Thymus (tissue), 11 donors: ENCODE measurements around the gene EXOC6B. TPM values are rescaled to one million over a fixed set of nuclear protein-coding genes. Genes with fewer than 3 reads are reported as not detected.

Experiments used
- DNase-seq, 9 donors: peaks; one replicate each; pipeline ENCODE4 v3.0.0-alpha.2; 2013; ENCODE audit warnings: low spot score in 9 of 9, low read depth in 6 of 9, missing footprints in 1 of 9
- H3K27ac ChIP-seq, 2 donors: one replicate each; pipeline ENCODE4 v1.5.1; 2013; ENCODE audit warnings: control low read depth in 1 of 2, low read depth in 1 of 2, low read length in 1 of 2, mild to moderate bottlenecking in 1 of 2, moderate library complexity in 1 of 2
- H3K27me3 ChIP-seq, 2 donors: one replicate each; pipeline ENCODE4 v1.5.1; 2013; ENCODE audit warnings: low read length in 1 of 2; ENCODE audit not compliant: control insufficient read depth in 2 of 2, insufficient read depth in 1 of 2
- H3K36me3 ChIP-seq, 2 donors: one replicate each; pipeline ENCODE4 v1.5.1; 2013; ENCODE audit warnings: low read length in 1 of 2, mild to moderate bottlenecking in 1 of 2, moderate library complexity in 1 of 2; ENCODE audit not compliant: control insufficient read depth in 2 of 2, insufficient read depth in 2 of 2
- H3K4me1 ChIP-seq, 2 donors: one replicate each; pipeline ENCODE4 v1.5.1; 2013; ENCODE audit warnings: low read length in 2 of 2; ENCODE audit not compliant: control insufficient read depth in 2 of 2, insufficient read depth in 2 of 2
- H3K4me3 ChIP-seq, 2 donors: one replicate each; pipeline ENCODE4 v1.5.1; 2013; ENCODE audit warnings: low read length in 2 of 2, control low read depth in 1 of 2, mild to moderate bottlenecking in 1 of 2
- H3K9me3 ChIP-seq, 2 donors: one replicate each; pipeline ENCODE4 v1.5.1; 2013; ENCODE audit warnings: low read length in 1 of 2, mild to moderate bottlenecking in 1 of 2; ENCODE audit not compliant: control insufficient read depth in 2 of 2, insufficient read depth in 1 of 2
- WGBS: extraction: QIAGEN DNeasy Blood & Tissue Kit; methylation state at CpG from one replicate; pipeline ENCODE4 v1.1.7; 2013; 5-methylcytosine and 5-hydroxymethylcytosine counted together
- polyA plus RNA-seq: library from polyadenylated mRNA; stranded (reverse); fragments of 200-250 nt; gene quantifications from one replicate; pipeline ENCODE4 v1.2.3, GENCODE V29; 2013
- total RNA-seq: library from RNA; stranded (reverse); fragments of 120-200 nt; gene quantifications from one replicate; pipeline ENCODE4 v1.2.4, GENCODE V29; 2013
- donor health status: healthy.

The EXOC6B gene
- total and polyA plus RNA-seq, 2 donors = 5.0 to 6.2 TPM

DNA sequence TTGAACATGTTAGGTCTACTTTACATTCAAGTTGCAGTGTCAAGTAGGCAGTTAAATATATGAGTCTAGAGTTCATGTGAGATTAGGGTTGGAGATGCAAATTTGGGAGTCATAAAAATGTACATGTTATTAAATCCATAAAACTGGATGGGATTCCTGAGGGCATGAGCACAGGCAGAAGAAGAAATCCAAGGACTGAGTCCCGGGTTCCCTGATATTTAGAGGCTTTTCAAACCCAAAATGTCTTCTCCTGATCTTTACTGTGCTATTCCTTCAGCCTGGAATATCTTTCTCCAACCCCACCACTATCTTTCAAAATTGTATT lies 23.3 kb upstream of the EXOC6B start:
- no peak for DNase-seq
- Histone ChIP-seq H3K27me3 (peaks cover 4 to 5% of the 10 kb centered on the region in 2 donors), H3K9me3 (no peaks in the 10 kb centered on the region), H3K36me3 (no peaks in the 10 kb centered on the region), H3K4me1 (no peaks in the 10 kb centered on the region), H3K4me3 (no peak overlapping the region), H3K27ac (no peak overlapping the region)
- 80% methylated on average over 1 of the region's 1 CpG for WGBS

DNA sequence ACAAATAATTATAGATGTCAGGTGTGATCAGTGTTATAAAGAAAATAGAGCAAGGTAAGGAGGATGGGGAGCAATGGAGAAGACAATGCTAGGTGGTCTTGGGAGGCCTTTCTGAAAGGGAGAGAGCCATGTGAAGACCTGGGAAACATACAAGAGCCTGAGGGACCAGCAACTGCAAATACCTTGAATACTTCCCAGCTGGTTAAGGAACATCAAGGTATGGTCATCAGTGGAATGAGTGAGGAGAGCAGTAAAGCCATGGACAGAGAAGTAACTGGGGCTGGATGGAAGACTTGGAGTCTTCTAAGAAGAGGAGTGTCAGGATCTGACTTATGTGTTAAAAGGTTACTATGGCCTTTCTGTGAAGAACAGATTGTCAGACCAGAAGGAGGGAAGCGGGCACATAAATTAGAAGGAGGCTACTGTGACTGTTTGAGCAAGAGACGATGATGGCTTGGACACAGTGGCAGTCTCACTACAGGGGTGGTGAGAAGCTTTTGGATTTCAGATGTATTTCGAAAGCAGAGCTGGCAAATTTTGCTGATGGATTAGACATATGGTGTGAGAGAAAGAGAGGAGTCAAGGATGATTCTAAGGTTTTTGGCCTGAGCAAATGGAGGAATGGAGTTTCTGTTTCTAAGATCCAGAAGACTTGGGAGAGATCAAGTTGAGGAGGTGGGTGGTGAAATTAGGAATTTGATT lies 22.8 kb upstream of the EXOC6B start:
- Histone ChIP-seq H3K4me1 (no peaks in the 10 kb centered on the region), H3K9me3 (no peaks in the 10 kb centered on the region), H3K27me3 (peaks cover 4 to 5% of the 10 kb centered on the region in 2 donors), H3K4me3 (no peak overlapping the region), H3K27ac (no peak overlapping the region), H3K36me3 (no peaks in the 10 kb centered on the region)
- DNase-seq = no peak
- 92% methylated on average over 3 of the region's 3 CpGs for WGBS

GRCh38 chr2:72847534-72848315 lies 21.9 kb upstream of the EXOC6B start:
- H3K4me1 ChIP-seq = no peaks in the 10 kb centered on the region
- no peak for DNase-seq
- H3K27me3 ChIP-seq = peaks cover 4 to 7% of the 10 kb centered on the region in 2 donors
- H3K36me3 ChIP-seq = no peaks in the 10 kb centered on the region
- no peak overlapping the region for H3K27ac ChIP-seq
- H3K4me3 ChIP-seq = no peak overlapping the region
- 81% methylated on average over 3 of the region's 3 CpGs for WGBS
- no peaks in the 10 kb centered on the region for H3K9me3 ChIP-seq

DNA sequence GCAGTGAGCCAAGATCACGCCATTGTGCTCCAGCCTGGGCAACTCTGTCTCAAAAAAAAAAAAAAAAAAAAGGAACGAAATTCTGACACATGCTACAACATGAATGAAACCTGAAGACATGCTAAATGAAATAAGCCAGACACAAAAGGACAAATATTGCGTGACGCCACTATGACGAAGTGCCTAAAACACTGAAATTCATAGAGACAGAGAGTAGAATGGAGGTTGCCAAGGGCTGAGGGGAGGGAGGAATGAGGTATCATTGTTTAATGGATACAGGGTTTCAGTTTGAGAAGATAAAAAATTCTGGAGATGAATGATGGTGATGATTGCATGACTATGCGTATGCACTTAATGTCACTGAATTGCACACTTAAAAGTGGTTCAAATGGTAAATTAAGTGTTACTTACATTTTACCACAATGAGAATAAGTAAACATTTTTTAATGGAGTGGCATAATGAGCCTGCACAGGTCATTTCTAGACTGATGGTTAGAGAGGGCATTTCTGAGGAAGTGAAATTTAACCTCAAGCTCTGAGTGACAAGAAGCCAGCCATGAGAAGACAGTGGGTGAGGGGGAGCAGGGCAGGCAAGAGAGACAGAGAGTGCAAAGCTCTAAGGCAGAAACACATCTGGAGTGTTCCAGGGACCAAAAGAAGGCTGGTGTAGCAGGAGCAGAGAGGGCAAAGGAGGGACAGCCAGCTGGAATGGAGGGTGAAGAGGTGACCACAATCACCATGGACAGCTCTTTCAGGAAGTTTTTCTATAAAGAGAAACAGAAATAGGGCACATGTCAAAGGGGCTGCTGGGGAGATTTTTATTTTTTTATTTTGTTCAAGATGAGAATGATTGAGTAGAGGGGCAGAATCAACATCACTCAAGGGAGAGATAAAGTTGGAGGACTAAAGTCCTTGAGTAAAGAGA lies 20.6 kb upstream of the EXOC6B start:
- no peak overlapping the region for H3K4me3 ChIP-seq
- H3K27ac ChIP-seq = no peak overlapping the region
- 85% methylated on average over 6 of the region's 6 CpGs for WGBS
- no peak for DNase-seq
- H3K27me3 ChIP-seq = peaks cover 4 to 7% of the 10 kb centered on the region in 2 donors
- no peaks in the 10 kb centered on the region for H3K36me3 ChIP-seq
- H3K4me1 ChIP-seq = no peaks in the 10 kb centered on the region
- H3K9me3 ChIP-seq = no peaks in the 10 kb centered on the region

- H3K9me3 ChIP-seq = no peaks in the 10 kb centered on the region
- 68% methylated on average over 2 of the region's 2 CpGs for WGBS
Measured at GRCh38 chr2:72843301-72843700, 17.5 kb upstream of the EXOC6B start.

GRCh38 chr2:72841462-72842125 lies 15.8 kb upstream of the EXOC6B start:
- Histone ChIP-seq H3K4me1 (no peaks in the 10 kb centered on the region), H3K36me3 (no peaks in the 10 kb centered on the region), H3K27me3 (peaks cover 0 to 2% of the 10 kb centered on the region in 2 donors), H3K27ac (no peak overlapping the region), H3K9me3 (no peaks in the 10 kb centered on the region), H3K4me3 (no peak overlapping the region)
- DNase-seq = no peak
- 90% methylated on average over 3 of the region's 3 CpGs for WGBS

More at GRCh38 chr2:72843301-72843700, 17.5 kb upstream of the EXOC6B start:
- no peak for DNase-seq
- Histone ChIP-seq H3K36me3 (no peaks in the 10 kb centered on the region), H3K4me3 (no peak overlapping the region), H3K27ac (no peak overlapping the region), H3K27me3 (peaks cover 0 to 2% of the 10 kb centered on the region in 2 donors), H3K4me1 (no peaks in the 10 kb centered on the region)

GRCh38 chr2:72840066-72840465 lies 14.2 kb upstream of the EXOC6B start:
- Histone ChIP-seq H3K36me3 (no peaks in the 10 kb centered on the region), H3K27me3 (peaks cover 0 to 2% of the 10 kb centered on the region in 2 donors), H3K4me3 (no peak overlapping the region), H3K9me3 (no peaks in the 10 kb centered on the region), H3K4me1 (no peaks in the 10 kb centered on the region), H3K27ac (no peak overlapping the region)
- 98% methylated on average over 2 of the region's 2 CpGs for WGBS
- no peak for DNase-seq

DNA sequence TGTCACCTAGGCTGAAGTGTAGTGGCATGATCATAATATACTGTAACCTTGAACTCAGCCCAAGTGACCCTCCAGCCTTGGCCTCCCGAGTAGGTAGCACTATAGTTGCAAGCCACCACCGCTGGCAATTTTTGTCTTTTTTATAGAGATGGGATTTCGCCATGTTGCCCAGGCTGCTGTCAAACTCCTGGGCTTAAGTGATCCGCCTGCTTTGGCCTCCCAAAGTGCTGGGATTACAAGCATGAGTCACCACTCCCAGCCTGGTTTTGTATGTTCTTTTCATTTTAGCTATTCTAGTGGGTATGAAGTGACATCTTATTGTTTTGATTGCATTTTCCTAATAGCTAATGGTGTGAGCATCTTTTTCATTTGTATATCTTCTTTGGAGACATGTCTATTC lies 11.3 kb upstream of the EXOC6B start:
- 83% methylated on average over 4 of the region's 4 CpGs for WGBS
- Histone ChIP-seq H3K27me3 (peaks cover 0 to 5% of the 10 kb centered on the region in 2 donors), H3K4me3 (no peak overlapping the region), H3K27ac (no peak overlapping the region), H3K9me3 (no peaks in the 10 kb centered on the region), H3K4me1 (no peaks in the 10 kb centered on the region), H3K36me3 (no peaks in the 10 kb centered on the region)
- DNase-seq = no peak
